ENCODE measurements around the gene KRT23. TPM values are rescaled to one million over a fixed set of nuclear protein-coding genes. Genes with fewer than 3 reads are reported as not detected.
"Not testable (repeated sequence)": the region's sequence is repeated elsewhere in the genome, so short reads cannot be mapped to it uniquely, and the experiment has no call there.

KRT23 gene
- total RNA-seq, 1 donor from 2014 or later, result 1.2 TPM

DNA sequence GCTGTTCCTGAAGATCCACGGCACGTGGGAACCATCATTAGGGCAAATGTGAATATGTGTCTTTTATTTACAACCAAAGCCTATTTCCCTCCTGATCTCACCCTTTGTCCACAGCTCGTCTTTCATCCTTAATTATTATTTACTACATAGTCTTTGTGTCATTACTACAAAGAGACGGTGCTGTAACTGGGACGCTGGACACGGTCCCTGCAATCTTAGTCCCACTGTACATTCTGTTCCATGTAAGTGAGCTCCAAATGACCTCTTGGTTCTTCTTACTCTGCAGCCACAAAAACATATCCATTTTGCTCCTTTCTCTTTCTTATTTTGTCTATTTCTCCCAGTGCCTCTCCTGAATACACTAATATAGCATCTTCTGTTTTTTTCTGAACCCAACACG is 12.7 kb upstream of the KRT23 start:
- no peak for DNase-seq (ENCODE audit: low read depth)

GRCh38 chr17:40949418-40949817 is 12.0 kb upstream of the KRT23 start:
- DNase-seq (ENCODE audit: low read depth), result no peak

DNA sequence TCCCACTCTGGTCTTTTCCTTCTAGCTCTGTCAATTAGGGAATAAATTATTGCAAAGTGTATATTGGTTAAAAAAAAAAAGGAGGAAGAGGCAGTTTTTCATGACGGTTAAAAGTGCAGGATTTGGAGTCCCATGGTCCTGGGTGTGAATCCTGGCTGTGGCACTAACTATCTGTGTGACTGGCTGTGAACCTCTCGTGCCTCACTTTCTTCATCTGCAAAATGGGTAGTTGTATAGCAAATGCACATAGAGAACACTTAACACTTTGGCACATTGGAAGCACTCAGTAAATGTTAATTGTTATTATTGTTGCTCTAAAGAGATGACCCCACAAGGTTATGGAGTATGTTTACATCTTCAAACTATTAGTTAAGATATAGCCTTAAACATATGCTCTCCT is 10.5 kb upstream of the KRT23 start:
- DNase-seq (ENCODE audit: low read depth), result no peak

DNA sequence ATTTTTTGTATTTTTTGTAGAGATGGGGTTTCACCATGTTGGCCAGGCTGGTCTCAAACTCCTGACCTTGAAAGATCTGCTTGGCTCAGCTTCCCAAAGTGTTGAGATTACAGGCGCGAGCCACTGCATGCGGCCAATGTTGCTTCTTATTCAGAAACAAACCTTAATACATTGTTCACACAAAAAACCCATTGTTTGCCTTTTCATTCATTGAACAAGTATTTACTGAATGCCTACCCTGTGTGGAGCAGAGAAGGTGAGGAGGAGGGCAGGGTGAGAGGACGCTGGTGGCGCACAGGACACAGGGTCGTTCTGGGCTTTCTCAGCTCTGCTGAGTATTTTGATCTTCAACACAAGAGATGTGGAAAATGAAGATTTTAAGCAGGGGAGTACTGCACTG is 8.0 kb upstream of the KRT23 start:
- DNase-seq (ENCODE audit: low read depth), result no peak

GRCh38 chr17:40944531-40944930 is 7.1 kb upstream of the KRT23 start:
- no peak for DNase-seq (ENCODE audit: low read depth)

DNA sequence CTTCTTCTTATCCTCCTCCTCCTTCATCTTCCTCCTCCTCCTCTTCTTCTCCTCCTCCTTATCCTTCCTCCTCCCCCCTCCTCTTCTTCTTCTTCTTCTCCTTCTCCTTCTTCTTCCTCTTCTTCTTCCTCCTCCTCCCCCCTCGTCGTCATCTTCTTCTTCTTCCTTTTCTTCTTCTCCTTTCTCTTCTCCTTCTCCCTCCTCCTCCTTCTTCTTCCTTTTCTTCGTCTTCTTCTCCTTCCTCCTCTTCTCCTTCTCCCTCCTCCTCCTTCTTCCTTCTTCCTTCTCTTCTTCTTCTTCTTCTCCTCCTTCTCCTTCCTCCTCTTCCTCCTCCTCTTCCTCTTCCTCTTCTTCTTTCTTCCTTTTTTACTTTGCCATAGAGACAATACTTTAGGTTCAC is 5.1 kb upstream of the KRT23 start:
- DNase-seq (ENCODE audit: low read depth), result no peak

- DNase-seq (ENCODE audit: low read depth), result no peak
These were observed 2.8 kb upstream of the KRT23 start for GRCh38 chr17:40940266-40940665.

DNA sequence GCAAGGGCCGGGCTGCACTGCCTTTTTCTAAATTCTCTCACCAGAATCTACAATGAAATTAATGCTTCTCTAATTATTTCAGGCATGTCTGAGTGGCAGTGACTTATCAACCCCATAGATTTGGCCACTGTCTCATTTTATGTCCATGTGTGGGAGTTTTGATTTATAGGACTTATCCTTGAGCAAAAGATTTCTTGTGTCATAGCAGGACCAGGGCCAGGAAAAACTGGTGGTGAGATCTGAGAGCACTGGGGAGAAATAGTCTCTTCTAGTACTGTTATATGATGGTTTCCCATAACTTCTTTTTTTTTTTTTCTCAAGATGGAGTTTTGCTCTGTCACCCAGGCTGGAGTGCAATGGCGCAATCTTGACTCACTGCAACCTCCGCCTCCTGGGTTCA is 1.5 kb upstream of the KRT23 start:
- DNase-seq (ENCODE audit: low read depth), result no peak

DNA sequence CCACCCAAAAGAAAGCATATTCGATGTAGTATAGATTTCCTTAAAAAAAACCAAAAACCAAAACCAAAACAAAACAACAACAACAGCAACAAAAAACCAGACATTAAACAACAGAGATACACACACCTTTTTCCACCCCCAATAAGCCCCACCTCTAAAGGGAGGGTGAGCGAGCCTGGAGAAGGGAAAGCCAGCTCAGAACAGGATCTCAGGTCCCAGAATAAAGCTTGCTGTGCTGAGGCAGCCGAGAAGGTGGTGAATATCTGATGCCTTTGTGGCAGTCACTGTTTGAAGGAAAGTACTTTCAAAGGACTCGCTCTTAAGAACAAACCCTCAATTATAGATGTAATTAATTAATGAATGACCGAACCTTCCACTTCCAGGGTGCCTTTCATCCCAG is 470 bp downstream of the KRT23 start:
- peak; percentile 36 for DNase-seq (ENCODE audit: low read depth)

GRCh38 chr17:40936437-40936971 is 942 bp downstream of the KRT23 start:
- no peak for DNase-seq (ENCODE audit: low read depth)

DNA sequence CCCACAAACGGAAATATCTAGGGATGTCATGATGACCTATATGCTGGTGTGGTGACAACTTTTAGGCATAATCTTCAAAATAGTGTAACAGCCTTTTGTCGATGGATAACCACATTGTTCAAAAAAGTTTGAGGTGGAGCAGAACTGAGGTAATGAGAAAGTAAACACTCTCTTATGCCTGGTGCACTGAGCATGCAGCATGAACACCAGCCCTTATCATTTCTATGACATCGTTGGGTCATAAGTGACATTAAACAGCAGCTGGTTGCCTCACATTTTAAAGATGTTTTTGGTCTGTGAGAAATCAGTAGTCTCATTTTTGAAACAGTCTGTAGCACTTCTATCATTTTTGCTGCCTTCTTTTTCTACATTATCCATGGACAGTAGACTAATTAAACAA is 1.8 kb downstream of the KRT23 start:
- no peak for DNase-seq (ENCODE audit: low read depth)

DNA sequence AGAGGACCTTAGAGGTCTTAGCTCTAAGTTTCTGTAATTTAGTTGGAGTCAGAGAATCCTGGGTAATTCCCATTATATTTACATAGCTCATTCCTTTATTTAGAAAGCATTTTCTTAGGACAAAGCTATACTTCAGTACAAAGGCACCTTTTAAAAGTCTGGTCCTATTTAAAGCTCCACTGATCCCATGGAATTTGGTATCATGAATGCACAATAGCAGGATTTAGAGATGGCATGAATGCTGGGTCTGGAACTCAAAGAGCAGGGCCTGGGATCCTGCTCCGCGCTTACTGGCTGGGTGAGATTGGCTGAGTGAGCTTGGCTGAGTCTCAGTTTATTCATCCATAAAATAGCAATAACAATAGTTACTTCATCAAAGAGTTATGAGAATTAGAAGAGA is 4.8 kb downstream of the KRT23 start:
- DNase-seq (ENCODE audit: low read depth), result peak; percentile 92

- no peak for DNase-seq (ENCODE audit: low read depth)
These were observed 6.1 kb downstream of the KRT23 start for GRCh38 chr17:40931311-40931710.

- DNase-seq (ENCODE audit: low read depth), result no peak
These were observed 11.1 kb downstream of the KRT23 start for GRCh38 chr17:40926341-40926740.

GRCh38 chr17:40922239-40922638 is 15.2 kb downstream of the KRT23 start:
- DNase-seq (ENCODE audit: low read depth), result peak; percentile 88

GRCh38 chr17:40921026-40921425 is 16.4 kb downstream of the KRT23 start:
- DNase-seq (ENCODE audit: low read depth), result no peak

- not testable (repeated sequence) for DNase-seq (ENCODE audit: low read depth)
These were observed 20.3 kb downstream of the KRT23 start for GRCh38 chr17:40917116-40917515.

GRCh38 chr17:40916366-40916765 is 21.1 kb downstream of the KRT23 start:
- no peak for DNase-seq (ENCODE audit: low read depth)

DNA sequence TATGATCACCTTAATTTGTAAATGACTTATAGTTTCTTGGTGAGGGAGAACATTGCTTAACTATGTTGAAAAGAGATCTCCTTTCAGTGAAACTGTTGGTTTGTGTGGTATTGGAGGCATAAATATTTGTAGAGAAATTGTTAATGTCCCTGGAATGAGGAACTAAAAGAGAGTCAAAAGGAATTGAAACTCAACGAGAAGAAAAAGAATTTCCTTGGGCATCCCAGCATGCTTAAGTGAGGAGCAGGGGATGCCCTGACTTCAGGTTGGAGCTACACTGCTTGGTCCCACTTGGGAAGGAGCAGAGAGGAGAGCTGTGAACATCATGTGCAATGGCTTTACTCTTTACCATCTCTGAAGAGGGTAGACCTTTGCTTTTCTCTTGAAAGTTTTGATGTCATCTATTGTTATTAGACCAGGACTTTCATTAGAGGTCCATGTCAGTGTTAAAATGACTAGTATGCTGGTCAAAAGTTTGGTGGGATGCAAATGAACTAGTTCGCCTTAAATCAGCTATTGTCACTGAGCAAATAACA is 21.7 kb downstream of the KRT23 start:
- DNase-seq (ENCODE audit: low read depth), result peak; percentile 88

GRCh38 chr17:40915199-40915661 is 22.2 kb downstream of the KRT23 start:
- peak; percentile 99 for DNase-seq (ENCODE audit: low read depth)

- DNase-seq (ENCODE audit: low read depth), result no peak
These were observed 23.2 kb downstream of the KRT23 start for GRCh38 chr17:40914075-40914855.

GRCh38 chr17:40912486-40913210 is 24.8 kb downstream of the KRT23 start:
- peak; percentile 41 for DNase-seq (ENCODE audit: low read depth)

DNA sequence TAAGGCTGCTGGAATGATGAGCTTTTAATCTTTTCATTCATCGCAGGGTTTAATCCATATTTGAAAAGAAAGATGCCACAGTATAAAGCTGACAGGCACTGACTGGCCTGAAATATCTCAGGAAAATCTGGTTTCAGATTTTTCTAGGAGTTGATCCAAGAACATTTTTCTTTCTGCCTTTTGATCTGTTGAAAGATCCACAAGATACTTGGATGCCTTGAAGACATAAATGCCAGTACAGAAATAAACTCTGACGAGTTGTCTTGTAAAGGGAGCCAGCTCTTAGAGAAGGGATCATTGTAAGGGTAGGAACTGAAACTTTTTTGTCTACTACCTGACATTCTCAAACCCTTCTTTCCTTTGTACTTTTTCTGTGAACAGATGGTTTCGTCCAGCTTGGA is 27.0 kb downstream of the KRT23 start:
- no peak for DNase-seq (ENCODE audit: low read depth)
